GM12878 (cell line): Measurements from ENCODE around the gene ADCY10. TPM values are rescaled to one million over a fixed set of nuclear protein-coding genes. Genes with fewer than 3 reads are reported as not detected.

Experiments
- ATAC-seq: fragments of 200-7000 bp; cut with Tn5 transposase; 3 replicates; pipeline ENCODE4 v1.9.1; 2020; ENCODE audit warnings: mild to moderate bottlenecking, moderate library complexity
- BruUV-seq: library from RNA; stranded (reverse); fragments of 400-500 nt; replicated peaks from 2 replicates; lab custom pipeline; 2021; lab: Mats Ljungman, UMichigan
- CTCF ChIA-PET: fragments of 300-600 bp; sonication (Branson Sonifier 250); formaldehyde crosslinking; extraction: SDS; loops from one replicate; lab custom pipeline; 2021; ENCODE audit warnings: inconsistent platforms; lab: Yijun Ruan, JAX
- POLR2A ChIA-PET: fragments of 350-600 bp; formaldehyde crosslinking; extraction: SDS; loops from one replicate; lab custom pipeline; 2021; ENCODE audit warnings: inconsistent platforms; lab: Charles Lee
- RAD21 ChIA-PET: fragments of 300-600 bp; sonication (Branson Sonifier 250); formaldehyde crosslinking; loops from one replicate; lab custom pipeline; 2023; ENCODE audit warnings: antibody characterized with exemption; ENCODE audit not compliant: unreplicated experiment; lab: Charles Lee
- SMC1A ChIA-PET: fragments of 300-600 bp; sonication (Branson Sonifier 250); formaldehyde crosslinking; loops from one replicate; lab custom pipeline; 2023; ENCODE audit not compliant: unreplicated experiment, uncharacterized antibody; lab: Charles Lee
- DNase-seq: peaks from one replicate; pipeline ENCODE4 v3.0.0-alpha.2; 2011; ENCODE audit warnings: low read depth, low spot score
- FAIRE-seq: peaks from 3 replicates; lab custom pipeline; 2011; peaks lifted over from hg19 to GRCh38; lab: Jason Lieb, UNC
- H2AFZ ChIP-seq: 2 replicates; pipeline ENCODE4 v1.6.0; 2011; ENCODE audit warnings: low read depth, low read length, control low read depth; ENCODE audit not compliant: control insufficient read depth
- H3K27ac ChIP-seq: 2 replicates; pipeline ENCODE4 v1.5.1; 2011; ENCODE audit warnings: control low read depth; ENCODE audit not compliant: control insufficient read depth, insufficient read depth
- H3K27me3 ChIP-seq, 2 experiments: replicated peaks in 1 of 2; 2 replicates each; pipeline versions ENCODE4 v1.6.0 to v1.6.1; 2011; ENCODE audit warnings: low read length in 1 of 2; ENCODE audit not compliant: control insufficient read depth in 2 of 2, insufficient read depth in 2 of 2
- H3K36me3 ChIP-seq, 2 experiments: 2 replicates each; pipeline ENCODE4 v1.5.1; 2011; ENCODE audit warnings: low read length in 1 of 2; ENCODE audit not compliant: control insufficient read depth in 2 of 2, insufficient read depth in 2 of 2
- H3K4me1 ChIP-seq: 2 replicates; pipeline ENCODE4 v1.6.1; 2011; ENCODE audit warnings: mild to moderate bottlenecking, low read length, moderate library complexity, mixed read lengths; ENCODE audit not compliant: control insufficient read depth, insufficient read depth
- H3K4me2 ChIP-seq: 2 replicates; pipeline ENCODE4 v1.6.0; 2011; ENCODE audit warnings: control low read depth; ENCODE audit not compliant: control insufficient read depth, insufficient read depth
- H3K4me3 ChIP-seq: fragments of 200-600 bp; sonication (generic); 2 replicates; pipeline ENCODE4 v1.5.1; 2016
- H3K79me2 ChIP-seq: 2 replicates; pipeline ENCODE4 v1.6.0; 2011; ENCODE audit warnings: low read length; ENCODE audit not compliant: control insufficient read depth, insufficient read depth
- H3K9ac ChIP-seq: 2 replicates; pipeline ENCODE4 v1.8.0; 2011; ENCODE audit warnings: low read length, control low read depth, mixed read lengths; ENCODE audit not compliant: control insufficient read depth, insufficient read depth
- H3K9me3 ChIP-seq: replicated peaks from 3 replicates; pipeline ENCODE4 v1.5.1; 2011; ENCODE audit warnings: mild to moderate bottlenecking, low read length; ENCODE audit not compliant: control insufficient read depth, insufficient read depth
- H4K20me1 ChIP-seq: 2 replicates; pipeline ENCODE4 v1.6.0; 2011; ENCODE audit not compliant: control insufficient read depth, insufficient read depth
- BCLAF1 ChIP-seq: fragments of 450-650 bp; IDR thresholded peaks from 2 replicates; pipeline ENCODE4 v1.6.1; 2017; ENCODE audit warnings: antibody characterized with exemption, mild to moderate bottlenecking, moderate library complexity
- BRCA1 ChIP-seq: IDR thresholded peaks from 2 replicates; pipeline ENCODE4 v1.6.1; 2011; ENCODE audit warnings: low read depth, low read length, improper control_type of control experiment
- CBFB ChIP-seq: IDR thresholded peaks from 2 replicates; pipeline ENCODE4 v1.6.1; 2016; ENCODE audit warnings: antibody characterized with exemption, low read depth
- CBX3 ChIP-seq: fragments of 200-600 bp; sonication (generic); IDR thresholded peaks from 2 replicates; pipeline ENCODE4 v1.6.1; 2016; ENCODE audit warnings: low read depth, borderline replicate concordance
- CHD1 ChIP-seq: IDR thresholded peaks from 2 replicates; pipeline ENCODE4 v1.6.1; 2012; ENCODE audit warnings: low read depth, low read length, improper control_type of control experiment
- CHD2 ChIP-seq: IDR thresholded peaks from 2 replicates; pipeline ENCODE4 v1.6.1; 2011; ENCODE audit warnings: low read depth, low read length, improper control_type of control experiment, borderline replicate concordance
- EGR1 ChIP-seq, 2 experiments: IDR thresholded peaks; 1 replicate in 1 of 2; 2 replicates in 1 of 2; pipeline ENCODE4 v1.6.1; 2011 to 2012; ENCODE audit warnings: low read depth in 2 of 2, low read length in 2 of 2, borderline replicate concordance in 1 of 2, mild to moderate bottlenecking in 1 of 2, moderate library complexity in 1 of 2
- ETV6 ChIP-seq, 2 experiments: fragments of 450-650 bp in 1 of 2; IDR thresholded peaks in 1 of 2; conservative IDR thresholded peaks in 1 of 2; 2 replicates each; pipeline ENCODE4 v1.6.1; 2014; ENCODE audit warnings: antibody characterized with exemption in 1 of 2, borderline replicate concordance in 1 of 2, low read depth in 1 of 2, mild to moderate bottlenecking in 1 of 2, moderate library complexity in 1 of 2
- MEF2A ChIP-seq: IDR thresholded peaks from 2 replicates; pipeline ENCODE4 v1.6.1; 2011; ENCODE audit warnings: low read depth, mild to moderate bottlenecking, low read length, moderate library complexity; ENCODE audit not compliant: insufficient read depth
- MEF2B ChIP-seq: fragments of 450-650 bp; IDR thresholded peaks from 2 replicates; pipeline ENCODE4 v1.6.1; 2018; ENCODE audit warnings: mild to moderate bottlenecking, moderate library complexity; ENCODE audit not compliant: partially characterized antibody, poor library complexity, severe bottlenecking
- PAX8 ChIP-seq: fragments of 450-650 bp; IDR thresholded peaks from 2 replicates; pipeline ENCODE4 v1.6.1; 2017; ENCODE audit warnings: mild to moderate bottlenecking, moderate library complexity
- POLR2AphosphoS5 ChIP-seq: IDR thresholded peaks from 2 replicates; pipeline ENCODE4 v1.6.1; 2011; ENCODE audit warnings: mild to moderate bottlenecking, low read length, inconsistent platforms
- RFX5 ChIP-seq: IDR thresholded peaks from 2 replicates; pipeline ENCODE4 v1.6.1; 2011; ENCODE audit warnings: low read depth, low read length, improper control_type of control experiment
- RUNX3 ChIP-seq: IDR thresholded peaks from 2 replicates; pipeline ENCODE4 v1.6.1; 2012; ENCODE audit warnings: low read length, inconsistent platforms
- ZNF384 ChIP-seq: IDR thresholded peaks from 2 replicates; pipeline ENCODE4 v1.6.1; 2012; ENCODE audit warnings: low read depth, mild to moderate bottlenecking, low read length, improper control_type of control experiment, borderline replicate concordance
- WGBS: methylation state at CpG from one replicate; pipeline ENCODE4 v1.1.6; 2016; ENCODE audit warnings: low lambda C conversion rate; ENCODE audit not compliant: insufficient replicate concordance, insufficient coverage; ENCODE audit errors: missing lambda C conversion rate; 5-methylcytosine and 5-hydroxymethylcytosine counted together
- in situ Hi-C: fragments of 300-500 bp; cut with MboI; formaldehyde crosslinking; loops from 9 replicates; pipeline ENCODE4 v1.14.3; 2018; ENCODE audit warnings: mixed read lengths
- intact Hi-C: fragments of 100-400 bp; cut with micrococcal nuclease; formaldehyde crosslinking; loops from one replicate; pipeline ENCODE4 v1.14.2; 2022; ENCODE audit not compliant: unreplicated experiment
- polyA plus RNA-seq, 11 experiments: library from polyadenylated mRNA; depleted of rRNA in 4 of 11; unstranded in 6 of 11; stranded (reverse) in 5 of 11; fragments of >200 nt; fragmentation: Nextera tagmentation in 4 of 11; fragmentation: Illumina TruSeq in 1 of 11; extraction: Ambion mirVana in 4 of 11; extraction: Trizol in 1 of 11; gene quantifications; 1 replicate in 1 of 11; 2 replicates in 10 of 11; pipeline versions ENCODE4 v1.2.1 to v1.2.3, GENCODE V29; 2011 to 2016; ENCODE audit warnings: inconsistent platforms in 2 of 11, missing spikeins in 2 of 11, low read depth in 1 of 11
- total RNA-seq, 4 experiments: library from RNA; depleted of rRNA in 3 of 4; stranded (reverse); fragments of >200 nt in 3 of 4; fragmentation: Illumina TruSeq in 1 of 4; extraction: Trizol in 1 of 4; gene quantifications; 2 replicates each; pipeline versions ENCODE4 v1.2.1 to v1.2.3, GENCODE V29; 2013 to 2021

Gene ADCY10
- total and polyA plus RNA-seq, 10 of the 15 experiments (the other 5 are each of a cell fraction or from before 2014, with no cell fraction given) = 0.13 to 0.22 TPM; not detected in 8

- POLR2A ChIA-PET = interaction anchor here (0.5 kb wide), 1 partner anchor 41 kb away, joined by 5 read pairs; no protein-coding TSS in a partner anchor
- DNase-seq (no peak), FAIRE-seq (no peak), ATAC-seq (peak; percentile 34; the same call in 1 of the 3 replicates)
- Histone ChIP-seq H3K9ac (no peak overlapping the region), H3K36me3 (no peaks in the 10 kb centered on the region), H3K27ac (no peak overlapping the region), H3K4me1 (no peaks in the 10 kb centered on the region), H3K9me3 (no peaks in the 10 kb centered on the region; the same call in 2 of the 3 replicates), H3K4me3 (no peak overlapping the region), H4K20me1 (no peaks in the 10 kb centered on the region), H3K4me2 (no peak overlapping the region), H3K79me2 (no peaks in the 10 kb centered on the region), H3K27me3 (no peaks in the 10 kb centered on the region), H2AFZ (no peak overlapping the region)
- no peak for TF ChIP-seq CBX3
- no peak for TF ChIP-seq MEF2A
- no peak for TF ChIP-seq MEF2B
- TF ChIP-seq ETV6 (conservative IDR thresholded peaks at IDR 0.05 in 1 of 2, IDR thresholded peaks at IDR 0.05 in 1 of 2; ENCODE audit: borderline replicate concordance in 1 of 2, low read depth in 1 of 2) = no peak
- TF ChIP-seq ZNF384 = no peak
- no peak for TF ChIP-seq BCLAF1
- no peak for TF ChIP-seq BRCA1
- TF ChIP-seq RFX5 = no peak
- TF ChIP-seq CBFB = no peak
- TF ChIP-seq POLR2AphosphoS5 = no peak
- TF ChIP-seq PAX8 = no peak
- no peak for TF ChIP-seq RUNX3
- no peak for TF ChIP-seq CHD1
- TF ChIP-seq EGR1 (IDR thresholded peaks at IDR 0.05; ENCODE audit: borderline replicate concordance in 1 of 2, low read depth in 2 of 2, low read length in 2 of 2) = no peak
- no peak for TF ChIP-seq CHD2
- CTCF ChIA-PET = interaction anchor here (0.7 to 1.7 kb wide), 3 partner anchors 43 to 286 kb away, joined by 3 to 4 read pairs (median 3); no protein-coding TSS in a partner anchor
- SMC1A ChIA-PET = interaction anchor here (1.4 kb wide), 1 partner anchor 45 kb away, joined by 3 read pairs; no protein-coding TSS in a partner anchor
- WGBS = 31% methylated on average over 2 of the region's 2 CpGs
- no TSS peak for BruUV-seq
- intact Hi-C loops (no loop called here), in situ Hi-C loops (no loop called here)
- RAD21 ChIA-PET = interaction anchor here (0.6 kb wide), 1 partner anchor 206 kb away, joined by 3 read pairs; no protein-coding TSS in a partner anchor
Measured at GRCh38 chr1:167797015-167797414, 116.9 kb downstream of the ADCY10 start.
